Uterus (tissue), 2 donors: ENCODE measurements around the gene CRYL1.

ENCODE experiments used
- CTCF ChIP-seq, 4 experiments: fragments of 200-600 bp in 2 of 4; fragments of 450-650 bp in 2 of 4; sonication (generic) in 2 of 4; IDR thresholded peaks; one replicate each; pipeline ENCODE4 v1.5.1; 2016 to 2019; ENCODE audit warnings: antibody characterized with exemption in 4 of 4, mild to moderate bottlenecking in 2 of 4, moderate library complexity in 1 of 4
- POLR2A ChIP-seq, 2 donors: fragments of 450-650 bp; IDR thresholded peaks; one replicate each; pipeline ENCODE4 v1.6.1; 2016; ENCODE audit warnings: antibody characterized with exemption in 2 of 2, mild to moderate bottlenecking in 1 of 2, moderate library complexity in 1 of 2

GRCh38 chr13:20431080-20431479 is 94.6 kb downstream of the CRYL1 start:
- TF ChIP-seq CTCF (IDR thresholded peaks at IDR 0.05) (no peak), POLR2A (IDR thresholded peaks at IDR 0.05) (no peak)
